NCI-H69 (cell line): ENCODE measurements around the gene MALRD1.

Experiments
- DNase-seq: peaks from one replicate; lab custom pipeline; 2025; lab: John Stamatoyannopoulos, UW

The MALRD1 gene

GRCh38 chr10:19385846-19386450, 337.3 kb downstream of the MALRD1 start:
- no peak for DNase-seq

- DNase-seq, result no peak
Measured at GRCh38 chr10:19408924-19409323, 360.3 kb downstream of the MALRD1 start.

GRCh38 chr10:19411119-19411518, 362.5 kb downstream of the MALRD1 start:
- no peak for DNase-seq

- DNase-seq, result peak; percentile 3
Measured at GRCh38 chr10:19412531-19412930, 363.9 kb downstream of the MALRD1 start.

DNA sequence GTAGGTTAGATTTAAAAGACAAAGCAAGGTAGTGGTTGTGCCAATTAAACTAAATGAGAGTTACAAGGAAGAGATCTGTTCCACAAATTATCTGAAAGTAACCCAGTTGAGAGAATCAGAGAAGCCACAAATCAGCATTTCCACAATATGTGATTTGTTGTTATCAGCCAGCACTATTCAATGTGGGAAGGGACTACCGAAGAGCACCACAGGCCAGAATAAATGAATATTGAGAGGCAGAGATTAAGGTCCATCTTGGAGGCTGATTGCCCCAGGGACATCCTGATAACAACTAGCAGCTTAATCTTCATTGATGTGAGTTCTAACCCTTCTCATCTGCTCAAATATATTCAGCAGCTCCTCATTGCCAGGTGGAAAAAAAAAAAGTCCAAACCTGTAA, 367.6 kb downstream of the MALRD1 start:
- no peak for DNase-seq

DNA sequence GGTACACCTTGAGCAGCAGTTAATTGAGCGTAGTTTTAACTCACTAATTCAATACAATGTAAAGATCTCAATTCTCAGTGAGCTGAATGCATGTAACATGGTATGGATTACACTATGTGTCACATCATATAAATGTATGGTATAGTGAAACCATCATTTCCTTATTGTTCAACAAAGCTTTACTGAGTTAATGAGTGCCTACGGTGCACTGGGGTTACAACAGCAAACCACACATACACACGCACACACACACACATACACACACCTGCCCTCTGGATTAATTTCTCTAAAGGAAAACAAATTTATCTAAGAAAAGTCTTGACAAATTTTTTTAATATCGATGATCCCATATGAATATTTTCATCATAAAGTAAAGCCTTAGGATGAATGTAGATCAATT, 369.1 kb downstream of the MALRD1 start:
- DNase-seq, result no peak

- no peak for DNase-seq
Measured at GRCh38 chr10:19421674-19422073, 373.1 kb downstream of the MALRD1 start.

GRCh38 chr10:19426034-19426433, 377.4 kb downstream of the MALRD1 start:
- no peak for DNase-seq

DNA sequence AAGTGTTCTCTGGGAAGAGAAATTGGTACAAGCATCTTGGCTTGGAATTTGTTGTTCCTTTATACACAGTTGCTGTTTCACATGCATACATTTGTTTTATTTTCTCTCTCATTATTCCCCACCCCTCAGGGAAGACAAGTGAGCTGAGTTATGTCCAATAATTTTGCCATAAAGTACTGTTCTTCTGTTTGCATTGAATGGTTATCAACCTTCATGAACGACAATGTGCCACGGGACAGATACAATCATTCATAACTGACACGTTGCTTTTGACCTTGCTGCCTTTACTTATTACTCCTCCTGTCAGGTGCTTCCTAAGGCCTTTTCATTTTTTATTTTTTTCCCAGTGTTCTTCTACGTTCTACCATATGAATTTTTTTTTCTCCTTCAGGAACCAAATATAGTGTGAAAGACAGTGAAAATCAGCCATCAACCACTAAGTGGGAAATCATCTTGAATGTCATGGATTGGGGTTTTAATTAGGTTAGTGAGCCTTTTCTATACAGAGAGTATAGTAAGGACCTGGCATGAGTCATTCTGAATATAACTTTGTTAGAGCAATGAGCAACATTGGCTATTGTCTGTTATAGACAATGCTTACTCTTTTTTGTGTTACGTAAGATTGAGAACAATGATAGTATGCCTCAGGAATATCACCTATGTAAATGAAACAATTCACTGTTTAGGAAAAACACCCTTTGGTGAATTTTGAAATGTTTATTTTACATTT, 383.2 kb downstream of the MALRD1 start:
- no peak for DNase-seq

GRCh38 chr10:19449860-19450259, 401.3 kb downstream of the MALRD1 start:
- no peak for DNase-seq

- DNase-seq, result no peak
Measured at GRCh38 chr10:19451356-19451755, 402.8 kb downstream of the MALRD1 start.

DNA sequence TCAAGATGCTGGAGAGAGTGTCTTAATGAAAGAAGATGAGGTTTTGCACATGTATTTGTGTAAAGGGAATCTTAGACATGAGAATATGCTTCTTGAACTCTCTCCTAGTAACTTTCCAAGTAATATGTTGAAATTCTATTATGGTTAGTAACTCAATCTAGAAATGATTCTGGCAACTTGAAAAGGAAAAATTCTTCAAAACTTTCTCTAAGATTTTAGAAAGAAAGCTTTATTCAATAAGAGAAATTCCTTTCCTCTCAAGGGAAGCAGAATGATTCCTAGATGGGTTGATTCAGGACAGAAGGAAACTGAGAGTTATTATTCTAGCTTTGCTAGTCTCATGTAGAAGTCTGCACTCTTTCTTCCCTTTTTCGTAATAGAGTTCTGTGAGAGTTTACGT, 403.3 kb downstream of the MALRD1 start:
- DNase-seq, result no peak

- no peak for DNase-seq
Measured at GRCh38 chr10:19453967-19454366, 405.4 kb downstream of the MALRD1 start.

GRCh38 chr10:19461588-19461987, 413.0 kb downstream of the MALRD1 start:
- no peak for DNase-seq

DNA sequence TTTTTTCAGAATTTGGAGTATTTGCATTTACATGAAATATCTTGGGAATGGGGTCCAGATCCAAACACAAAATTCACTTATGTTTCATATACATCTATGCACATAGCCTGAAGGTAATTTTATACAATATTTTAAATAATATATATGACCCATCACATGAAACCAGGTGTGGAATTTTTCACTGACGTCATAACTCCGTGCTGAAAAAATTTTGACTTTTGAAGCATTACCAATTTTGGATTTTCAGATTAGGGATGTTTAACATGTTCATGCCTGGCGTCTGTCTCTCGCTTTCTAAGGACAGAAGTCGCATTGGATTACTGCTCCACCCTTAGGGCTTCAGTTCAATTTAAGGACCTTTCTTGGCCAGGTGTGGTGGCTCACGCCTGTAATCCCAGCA, 418.1 kb downstream of the MALRD1 start:
- no peak for DNase-seq

- DNase-seq, result no peak
Measured at GRCh38 chr10:19468413-19468812, 419.8 kb downstream of the MALRD1 start.

DNA sequence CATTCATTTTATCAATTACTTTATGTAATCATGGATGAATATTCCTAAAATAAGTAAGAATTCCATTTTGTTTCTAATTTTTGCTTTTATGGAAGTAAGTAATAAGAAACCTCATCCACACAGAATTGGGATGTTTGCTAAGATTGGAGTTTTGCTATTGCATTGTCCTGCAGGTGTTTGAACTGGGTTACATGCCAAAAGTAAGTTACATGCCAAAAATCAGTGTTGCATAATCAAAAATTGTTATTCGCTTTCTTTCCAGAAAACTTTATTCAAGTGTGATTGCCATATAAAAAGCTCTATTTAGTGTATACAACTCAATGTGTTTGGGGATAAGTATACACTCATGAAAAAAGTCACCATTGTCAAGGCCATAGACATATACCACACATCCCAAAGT, 420.9 kb downstream of the MALRD1 start:
- no peak for DNase-seq

GRCh38 chr10:19479854-19480253, 431.3 kb downstream of the MALRD1 start:
- no peak for DNase-seq

GRCh38 chr10:19480353-19480752, 431.8 kb downstream of the MALRD1 start:
- DNase-seq, result no peak

DNA sequence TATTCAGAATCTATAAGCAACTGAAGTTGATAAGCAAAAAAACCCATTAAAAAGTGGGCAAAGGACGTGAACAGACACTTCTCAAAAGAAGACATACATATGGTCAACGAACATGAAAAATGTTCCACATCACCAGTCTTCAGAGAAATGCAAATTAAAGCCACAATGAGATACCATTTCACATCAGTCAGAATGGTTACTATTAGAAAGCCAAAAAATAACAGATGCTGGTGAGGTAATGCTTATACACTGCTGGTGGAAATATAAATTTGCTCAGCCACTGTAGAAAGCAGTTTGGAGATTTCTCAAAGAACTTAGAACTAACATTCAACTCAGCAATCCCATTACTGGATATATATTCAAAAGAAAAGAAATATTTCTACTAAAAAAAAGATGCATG, 434.8 kb downstream of the MALRD1 start:
- DNase-seq, result no peak

GRCh38 chr10:19488592-19489280, 440.1 kb downstream of the MALRD1 start:
- no peak for DNase-seq

- no peak for DNase-seq
Measured at GRCh38 chr10:19491166-19491565, 442.6 kb downstream of the MALRD1 start.

DNA sequence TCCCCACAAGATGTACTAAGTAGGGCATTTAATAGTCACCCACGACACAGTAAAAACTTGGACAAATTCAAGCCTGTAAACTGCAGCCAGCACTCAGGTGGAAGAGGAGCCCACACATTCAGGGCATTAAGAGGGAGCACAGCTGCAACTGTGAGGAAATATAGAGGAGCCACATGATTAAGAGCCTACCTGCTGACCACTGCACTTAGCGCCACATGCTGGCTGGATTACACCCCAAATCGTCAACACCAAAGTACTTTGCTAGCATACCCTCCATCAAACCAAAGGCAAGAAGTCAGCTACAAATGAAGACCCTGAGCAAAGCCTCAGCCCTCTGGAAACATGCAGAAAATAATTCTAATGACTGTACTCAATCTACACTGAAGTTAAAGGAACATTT, 445.3 kb downstream of the MALRD1 start:
- no peak for DNase-seq
